AG08396 (cell line): ENCODE results near the gene RAB20.
"Not testable (repeated sequence)": the region's sequence is repeated elsewhere in the genome, so short reads cannot be mapped to it uniquely, and the experiment has no call there.

Experiments
- DNase-seq: peaks from one replicate; pipeline ENCODE4 v3.0.0; 2012; ENCODE audit warnings: low spot score, mixed read lengths

RAB20 gene

DNA sequence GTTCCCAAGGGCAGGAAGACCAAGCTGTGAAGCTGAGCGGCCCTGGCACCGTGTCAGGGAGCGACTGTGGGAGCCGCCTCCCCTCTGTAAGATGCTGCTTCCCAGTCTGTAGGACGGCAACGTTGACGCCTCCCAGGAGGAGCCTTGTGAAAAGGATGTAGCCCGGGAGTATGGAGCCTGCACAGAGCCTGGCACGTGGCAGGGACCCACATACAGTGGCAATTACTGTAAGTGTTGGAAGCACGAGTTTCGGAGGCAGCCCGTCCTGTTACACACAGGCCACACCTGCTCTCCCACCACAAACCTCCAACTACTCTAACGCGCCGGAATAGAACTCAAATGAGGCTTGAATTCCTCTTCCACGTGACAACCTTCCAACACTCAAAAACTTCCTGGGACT lies 6.6 kb downstream of the RAB20 start:
- no peak for DNase-seq

DNA sequence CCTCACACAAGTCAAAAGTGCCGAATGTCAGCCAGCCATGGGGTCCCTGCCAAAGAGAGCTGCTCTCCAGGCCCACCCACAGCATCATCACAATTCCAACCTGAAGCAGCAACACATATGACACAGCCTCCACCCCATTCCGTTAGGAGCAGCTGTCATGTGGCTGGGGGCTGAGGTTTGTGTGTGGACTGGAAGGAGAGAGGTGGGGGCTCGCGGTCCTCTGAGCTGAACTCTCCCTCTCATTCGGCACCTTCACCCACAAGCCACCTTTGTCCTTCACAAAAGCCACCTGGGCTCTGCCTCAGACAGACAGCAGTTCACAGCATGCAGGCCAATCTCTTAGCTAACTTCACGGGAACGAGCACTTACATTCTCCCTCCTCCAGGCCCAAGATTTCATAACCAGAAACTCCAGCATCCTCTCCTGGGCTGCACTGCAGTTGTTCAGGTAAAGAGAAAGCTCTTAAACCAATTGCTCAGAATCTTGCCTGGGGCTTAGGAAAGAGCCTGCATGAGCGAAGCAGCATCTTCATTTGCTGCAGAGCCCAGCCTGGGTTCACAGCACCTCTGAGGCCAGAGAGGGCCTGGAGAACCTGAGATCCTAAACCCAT lies 7.2 kb downstream of the RAB20 start:
- no peak for DNase-seq

DNA sequence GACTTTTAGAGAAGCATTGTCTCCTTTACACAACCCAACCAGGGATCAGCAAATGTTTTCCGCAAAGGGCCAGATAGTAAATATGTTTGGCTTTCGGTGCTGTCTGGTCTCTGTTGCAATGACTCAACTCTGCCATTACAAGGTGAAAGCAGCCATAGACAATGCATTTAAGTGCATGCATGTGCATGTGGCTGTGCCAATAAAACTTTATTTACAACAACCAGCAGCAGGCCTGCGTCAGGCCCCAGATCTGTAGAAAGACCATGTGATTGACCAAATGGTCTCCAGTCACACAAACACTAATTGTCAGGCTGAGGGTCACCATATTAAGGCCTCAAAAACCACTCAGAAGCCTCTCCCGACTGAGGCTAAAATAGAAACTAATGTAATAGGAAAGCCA lies 8.1 kb downstream of the RAB20 start:
- no peak for DNase-seq

DNA sequence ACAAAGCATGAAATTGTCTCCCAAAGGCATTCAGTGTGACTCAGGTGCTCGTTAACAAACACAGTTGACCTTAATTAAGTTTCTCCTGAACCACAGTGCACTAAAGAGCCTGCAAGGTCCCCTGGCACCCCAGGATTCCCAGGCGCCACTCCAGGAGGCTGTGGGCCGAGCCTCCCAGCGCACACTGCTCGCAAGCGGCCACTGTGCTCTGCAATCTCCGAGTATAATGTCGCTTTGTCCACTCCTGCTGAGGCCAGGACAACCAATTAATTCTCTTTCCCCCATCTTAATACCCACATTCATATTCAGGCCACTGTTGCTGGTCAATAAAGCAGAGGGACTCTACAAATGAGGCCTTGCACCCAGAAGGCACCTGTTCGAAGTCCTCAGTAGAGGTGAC lies 8.8 kb downstream of the RAB20 start:
- no peak for DNase-seq

DNA sequence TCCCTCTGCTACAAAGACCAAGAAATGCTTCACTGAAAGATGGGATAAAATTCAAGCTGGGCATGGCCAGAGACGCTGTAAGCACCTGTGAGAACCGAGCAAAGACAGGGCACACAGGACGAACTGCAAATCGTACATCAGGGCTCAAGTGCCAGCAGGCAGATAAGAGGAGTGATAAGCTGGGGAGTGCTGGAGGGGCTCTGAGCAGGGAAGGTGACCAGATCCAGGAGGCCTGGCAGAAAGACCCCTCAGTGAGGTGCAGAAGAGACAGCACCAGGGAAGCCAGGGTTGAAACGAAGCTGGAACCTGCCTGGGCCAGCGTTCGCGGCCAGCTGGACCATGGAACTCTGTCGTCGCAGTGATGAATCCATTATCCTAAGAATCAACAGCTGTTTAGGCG lies 10.2 kb downstream of the RAB20 start:
- no peak for DNase-seq

DNA sequence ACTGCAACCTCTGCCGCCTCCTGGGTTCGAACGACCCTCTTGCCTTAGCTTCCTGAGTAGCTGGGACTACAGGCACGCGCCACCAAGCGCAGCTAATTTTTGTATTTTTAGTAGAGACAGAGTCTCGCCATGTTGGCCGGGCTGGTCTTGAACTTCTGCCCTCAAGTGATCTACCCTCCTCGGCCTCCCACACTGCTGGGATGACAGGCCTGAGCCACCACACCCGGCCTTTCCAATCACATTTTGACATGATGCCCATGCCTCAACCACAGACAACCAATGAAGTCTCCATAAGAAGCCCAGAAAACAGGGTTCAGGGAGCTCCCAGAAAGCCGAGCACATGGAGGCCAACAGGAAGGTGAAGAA lies 11.7 kb downstream of the RAB20 start:
- no peak for DNase-seq

DNA sequence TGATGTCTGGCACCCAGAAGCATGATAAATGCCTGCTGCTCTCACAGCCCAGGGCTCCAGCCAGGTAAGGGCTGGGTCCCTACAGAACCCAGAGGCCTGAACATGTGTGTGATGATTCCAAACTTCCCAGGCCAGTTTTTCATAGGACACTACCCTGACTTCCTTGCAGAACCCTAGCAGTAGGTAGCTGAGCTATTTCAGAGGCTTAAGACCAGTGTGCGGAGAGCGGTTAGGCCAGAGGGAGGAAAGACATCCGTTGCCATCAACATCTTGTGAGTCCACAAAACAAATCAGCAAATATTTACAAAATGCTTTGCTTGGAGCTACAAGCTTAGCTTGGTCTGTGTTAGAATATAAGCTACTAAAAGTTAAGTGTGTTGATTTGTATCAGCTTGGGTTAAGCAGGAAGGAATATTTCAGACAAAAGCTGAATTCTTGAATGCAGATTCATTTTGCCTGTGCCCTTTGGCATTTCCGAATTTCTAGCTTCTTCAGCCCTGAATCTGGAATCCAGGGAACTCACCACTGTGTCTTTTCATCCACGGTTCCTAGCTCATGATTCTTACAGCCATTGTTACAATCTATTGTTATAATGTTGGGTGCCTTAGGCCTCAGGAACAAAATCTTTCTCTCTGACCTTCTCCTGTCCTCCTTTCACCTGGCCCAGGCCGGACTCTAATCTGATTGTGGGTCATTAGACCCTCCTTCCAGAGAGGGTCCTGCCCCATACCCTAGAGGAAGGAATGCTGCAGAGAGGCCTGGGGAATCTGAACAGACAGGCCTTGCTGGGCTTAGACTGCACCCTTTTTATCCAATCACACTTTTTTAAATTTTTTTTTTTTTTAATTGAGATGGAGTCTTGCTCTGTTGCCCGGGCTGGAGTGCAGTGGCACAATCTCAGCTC lies 12.4 kb downstream of the RAB20 start:
- DNase-seq: no peak

DNA sequence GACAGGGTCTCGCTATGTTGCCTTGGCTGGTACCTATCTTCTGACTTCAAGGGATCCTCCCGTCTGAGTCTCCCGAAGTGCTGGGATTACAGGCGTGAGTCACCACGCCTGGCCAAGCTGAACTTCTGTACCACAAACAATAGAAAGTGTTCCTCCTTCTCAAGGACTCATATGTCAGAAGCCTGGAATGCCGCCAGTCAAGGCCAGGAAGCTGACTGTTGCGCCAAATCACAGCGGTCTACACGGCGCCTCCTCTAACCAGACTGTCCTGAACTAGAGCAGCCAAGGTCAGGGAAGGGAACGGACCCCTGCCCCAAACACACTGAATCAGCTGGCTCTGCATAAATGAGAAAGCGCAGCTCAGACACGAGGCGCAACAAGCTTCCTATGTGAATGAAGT lies 14.6 kb downstream of the RAB20 start:
- peak; percentile 45 for DNase-seq

DNA sequence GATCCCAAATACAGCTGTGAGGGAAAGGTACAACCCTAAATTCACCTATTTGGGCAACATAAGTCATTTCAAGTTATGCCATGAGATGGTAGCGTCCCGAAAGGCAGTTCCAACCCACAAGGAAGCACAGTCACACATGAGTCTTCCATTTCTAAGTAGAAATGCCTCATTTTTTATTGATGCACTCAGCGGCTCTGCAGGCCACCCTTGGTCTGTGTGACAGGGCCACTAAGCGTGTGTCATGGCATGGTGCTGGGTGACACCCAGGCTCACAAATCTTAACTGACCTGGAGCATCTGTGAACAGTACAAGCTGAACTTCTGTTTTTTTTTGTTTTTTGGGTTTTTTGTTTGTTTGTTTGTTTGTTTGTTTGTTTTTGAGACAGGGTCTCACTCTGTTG lies 15.1 kb downstream of the RAB20 start:
- no peak for DNase-seq

DNA sequence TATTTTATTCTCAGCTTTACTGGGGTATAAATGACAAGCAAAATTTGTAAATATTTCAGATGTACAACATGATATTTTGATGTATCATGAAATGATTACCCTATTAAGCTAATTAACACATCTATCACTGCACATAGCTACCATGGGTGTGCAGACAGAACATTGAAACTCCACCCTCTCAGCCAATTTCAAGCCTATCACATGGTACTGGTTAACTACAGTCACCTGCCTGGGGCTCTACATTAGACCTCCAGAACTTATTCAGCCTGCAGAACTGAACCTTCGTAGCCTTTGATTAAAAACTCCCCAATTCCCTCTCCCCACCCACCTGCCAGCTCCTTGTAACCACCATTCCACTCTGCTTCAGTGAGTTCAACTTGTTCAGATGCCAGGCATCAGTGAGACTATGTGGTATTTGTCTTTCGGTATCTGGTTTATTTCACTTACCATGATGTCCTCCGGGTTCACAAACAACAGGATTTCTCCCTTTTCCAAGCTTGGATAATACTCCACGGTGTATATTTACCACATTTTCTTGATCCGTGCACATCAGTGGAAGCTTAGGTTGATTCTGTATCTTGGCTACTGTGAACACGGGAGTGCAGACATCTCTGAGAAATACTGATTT lies 19.2 kb downstream of the RAB20 start:
- DNase-seq: no peak

DNA sequence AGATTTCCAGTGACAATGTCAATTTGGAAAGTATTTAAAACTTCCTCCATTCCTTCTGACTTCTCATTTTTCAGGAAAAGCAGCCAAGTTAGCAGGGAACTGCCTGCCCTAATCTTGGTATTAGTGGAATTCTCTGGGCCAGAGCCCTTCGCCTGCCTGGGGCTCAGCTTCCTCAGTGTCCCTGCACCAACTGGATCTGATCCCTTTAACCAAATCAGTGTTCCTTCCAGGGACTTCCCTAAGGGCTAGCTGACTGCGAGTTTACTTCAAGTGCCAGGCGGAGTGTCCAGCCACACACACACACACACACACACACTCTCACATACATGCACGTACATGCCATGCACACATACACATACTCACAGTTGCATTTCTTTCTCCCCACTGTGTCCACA lies 20.0 kb downstream of the RAB20 start:
- no peak for DNase-seq

DNA sequence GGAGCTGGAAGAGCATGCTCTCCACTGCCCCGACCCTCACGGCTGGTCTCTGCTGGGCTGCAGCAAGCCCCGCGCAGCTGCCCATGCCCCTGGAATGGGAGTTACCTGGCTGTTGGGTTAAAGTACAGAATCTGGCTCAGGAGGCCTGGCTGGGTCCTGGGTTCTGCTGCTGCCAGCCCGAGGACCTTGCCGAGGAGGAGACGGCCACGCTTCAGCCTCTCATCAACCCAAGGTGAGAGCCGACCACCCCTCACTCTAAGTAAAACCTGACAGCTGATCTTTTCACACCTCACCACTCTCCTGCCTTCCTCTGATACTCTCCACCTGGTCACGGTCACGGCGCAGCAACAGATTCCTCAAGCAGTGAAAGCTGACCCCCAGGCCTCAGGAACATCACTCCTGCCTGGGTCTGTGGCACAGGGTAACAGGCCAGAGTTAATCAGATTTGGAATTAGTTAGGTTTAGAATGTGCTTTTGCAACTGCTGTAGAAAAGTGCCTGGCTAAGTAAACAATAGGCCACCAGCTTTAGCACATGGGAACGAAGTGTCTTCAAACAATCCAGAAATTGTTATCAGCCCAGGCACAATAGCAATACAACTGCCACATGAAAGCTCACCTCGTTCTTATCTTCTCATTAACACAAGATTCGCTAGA lies 20.5 kb downstream of the RAB20 start:
- no peak for DNase-seq

DNA sequence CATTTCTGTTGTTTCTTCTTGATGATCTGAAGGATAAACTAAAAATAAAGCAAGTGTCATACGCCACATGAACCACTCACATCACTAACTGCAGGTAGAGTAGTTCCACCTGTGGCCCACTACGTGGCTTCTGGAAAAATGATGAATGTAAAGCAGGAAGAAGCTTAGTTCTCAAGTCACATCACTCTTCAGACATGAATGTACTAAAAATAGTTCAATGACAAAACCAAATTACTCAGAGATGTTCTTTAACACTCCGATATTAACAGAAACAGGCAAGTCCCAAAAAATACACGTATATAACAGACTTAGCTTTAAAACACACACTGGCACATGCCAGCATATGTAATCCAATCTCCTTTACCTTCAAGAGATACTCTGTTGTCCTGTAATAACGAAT lies 21.6 kb downstream of the RAB20 start:
- no peak for DNase-seq

DNA sequence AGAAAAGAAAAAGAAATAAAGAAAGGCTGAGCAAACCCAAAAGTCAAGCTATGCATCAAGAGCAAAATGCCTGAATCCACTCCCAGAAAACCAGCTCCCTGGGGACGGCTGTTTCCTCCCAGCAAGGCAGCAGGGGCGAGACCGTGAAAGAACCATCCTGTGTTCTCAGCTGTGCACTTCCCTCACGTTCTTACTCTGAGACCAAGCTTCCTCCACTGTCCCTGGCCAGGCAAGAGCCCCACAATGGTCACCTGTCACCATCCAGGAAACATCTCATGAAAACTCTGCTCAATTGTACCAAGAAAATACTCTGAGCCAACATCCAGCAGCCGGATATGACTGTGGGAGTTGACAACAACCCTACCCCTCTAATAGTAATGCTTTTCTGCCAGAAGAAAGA lies 22.9 kb downstream of the RAB20 start:
- DNase-seq: no peak

DNA sequence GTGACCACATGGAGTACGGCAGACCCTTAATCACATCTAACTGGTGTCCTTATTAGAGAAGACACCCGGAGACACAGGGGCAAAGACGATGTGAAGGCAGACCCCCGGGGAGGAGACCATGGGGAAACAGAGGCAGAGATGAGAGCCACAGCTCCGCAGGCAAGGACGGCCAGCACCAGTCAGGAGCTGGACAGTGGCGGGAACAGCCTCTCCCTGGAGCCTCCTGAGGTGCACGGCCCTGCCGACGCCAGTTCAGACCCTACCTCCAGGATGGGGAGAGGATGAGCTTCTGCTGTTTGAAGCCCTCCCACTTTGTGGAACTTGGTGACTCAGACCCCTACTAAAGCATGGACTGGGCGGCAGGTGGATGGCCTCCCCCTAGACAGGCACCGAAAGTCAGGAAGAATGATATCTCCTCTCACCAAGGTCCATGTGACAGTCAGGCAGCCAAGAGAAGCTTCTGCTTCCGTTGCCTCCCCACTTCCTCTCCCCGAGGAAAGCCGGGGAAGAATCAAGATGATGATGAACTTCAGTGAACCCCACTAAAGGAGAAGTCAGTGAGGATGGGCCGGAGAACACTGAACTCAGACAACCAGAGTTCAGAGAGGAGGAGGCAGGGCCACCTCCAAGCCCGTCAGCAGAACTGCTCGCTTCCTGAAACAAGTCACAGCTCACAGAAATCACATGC lies 25.4 kb downstream of the RAB20 start:
- DNase-seq: no peak

DNA sequence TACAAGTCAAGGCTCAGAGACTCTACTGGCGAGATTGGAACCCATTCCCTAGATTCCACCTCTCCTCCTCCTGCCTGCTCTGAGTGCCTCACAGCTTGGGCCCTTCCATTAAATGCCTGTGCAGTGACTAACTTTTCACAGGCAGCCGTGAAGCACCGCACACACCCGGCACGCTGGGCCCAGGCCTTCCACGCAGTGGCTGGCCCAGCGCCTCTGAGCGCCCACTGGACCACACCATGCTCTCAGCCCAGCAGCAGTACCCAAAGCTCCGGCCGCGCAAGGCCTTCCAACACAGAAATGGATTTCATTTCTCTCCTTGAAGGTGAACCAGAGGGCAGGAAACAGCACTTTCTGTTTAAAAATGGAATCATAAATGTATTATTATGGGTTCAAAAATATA lies 26.0 kb downstream of the RAB20 start:
- DNase-seq: no peak

DNA sequence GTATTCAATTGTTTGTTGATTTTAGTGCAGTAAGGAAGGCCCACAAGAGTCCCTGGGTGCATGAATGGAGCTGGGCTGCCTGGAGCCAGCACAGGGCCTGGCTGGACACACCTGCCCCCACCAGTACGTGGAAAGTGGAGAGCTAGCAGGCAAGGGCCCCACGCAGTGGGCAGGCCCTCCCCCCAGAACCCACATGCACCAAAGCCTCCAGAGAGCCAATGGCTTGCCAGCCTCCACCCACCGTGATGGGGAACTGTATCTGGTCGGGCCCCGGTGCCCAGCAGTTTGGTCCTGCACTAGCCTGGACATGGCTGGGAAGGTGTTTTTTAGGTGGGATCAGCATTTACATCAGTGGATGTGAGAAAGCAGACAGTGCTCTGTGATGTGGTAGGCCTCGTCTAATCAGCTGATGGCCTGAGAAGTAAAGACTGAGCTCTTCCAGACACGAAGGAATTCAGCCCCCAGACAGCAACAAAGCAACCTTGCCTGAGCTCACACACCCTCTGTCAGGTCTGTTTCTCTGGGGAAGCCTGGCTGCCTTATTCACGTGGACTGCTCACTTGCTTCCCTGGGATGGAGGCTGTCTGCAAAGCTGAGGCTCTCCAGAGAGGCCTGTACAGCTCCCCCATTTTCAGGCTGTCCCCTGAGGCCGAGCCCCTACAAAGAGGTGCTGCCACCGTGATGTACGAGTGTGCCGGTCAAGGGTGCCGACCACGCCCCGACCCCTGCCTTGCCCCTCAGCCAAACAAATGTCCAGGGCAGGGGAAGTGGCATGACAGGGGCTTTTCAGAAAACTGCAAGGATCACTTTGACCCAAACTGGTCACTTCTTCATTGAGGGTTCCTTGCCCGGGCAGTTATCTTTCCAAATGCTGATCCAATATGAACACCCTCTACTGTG lies 27.5 kb downstream of the RAB20 start:
- DNase-seq: no peak

DNA sequence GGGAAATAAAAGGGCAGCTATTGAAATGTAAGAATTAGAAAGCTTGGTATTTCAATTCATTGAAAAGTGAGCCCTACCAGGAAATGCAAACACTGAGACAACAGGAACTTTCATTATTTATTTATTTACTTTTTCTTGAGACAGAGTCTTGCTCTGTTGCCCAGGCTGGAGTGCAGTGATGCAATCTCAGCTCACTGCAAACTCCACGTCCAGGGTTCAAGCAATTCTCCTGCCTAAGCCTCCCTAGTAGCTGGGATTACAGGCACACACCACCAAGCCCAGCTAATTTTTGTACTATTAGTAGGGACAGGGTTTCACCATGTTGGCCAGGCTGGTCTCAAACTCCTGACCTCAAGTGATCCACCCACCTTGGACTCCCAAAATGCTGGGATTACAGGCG lies 29.3 kb downstream of the RAB20 start:
- not testable (repeated sequence) for DNase-seq

DNA sequence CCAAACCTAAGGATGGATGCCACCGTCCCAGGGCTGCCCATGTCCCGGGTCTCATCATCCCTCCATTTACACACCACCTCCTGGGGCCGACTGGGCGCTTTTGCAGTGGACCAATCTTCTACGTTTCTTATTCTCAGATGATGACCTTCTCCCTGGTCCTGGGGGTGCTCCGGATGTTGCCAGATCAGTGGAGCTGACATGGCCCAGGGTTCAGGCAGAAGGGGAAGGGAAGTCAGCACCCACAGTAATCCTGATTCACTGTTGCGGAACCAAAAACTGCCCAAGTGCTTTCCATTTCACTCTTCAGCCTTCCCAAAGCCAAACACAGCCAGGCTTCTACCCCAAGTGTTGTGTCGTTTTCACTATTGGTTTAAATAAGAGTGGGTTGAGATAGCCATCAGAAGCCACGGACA lies 29.8 kb downstream of the RAB20 start:
- no peak for DNase-seq

DNA sequence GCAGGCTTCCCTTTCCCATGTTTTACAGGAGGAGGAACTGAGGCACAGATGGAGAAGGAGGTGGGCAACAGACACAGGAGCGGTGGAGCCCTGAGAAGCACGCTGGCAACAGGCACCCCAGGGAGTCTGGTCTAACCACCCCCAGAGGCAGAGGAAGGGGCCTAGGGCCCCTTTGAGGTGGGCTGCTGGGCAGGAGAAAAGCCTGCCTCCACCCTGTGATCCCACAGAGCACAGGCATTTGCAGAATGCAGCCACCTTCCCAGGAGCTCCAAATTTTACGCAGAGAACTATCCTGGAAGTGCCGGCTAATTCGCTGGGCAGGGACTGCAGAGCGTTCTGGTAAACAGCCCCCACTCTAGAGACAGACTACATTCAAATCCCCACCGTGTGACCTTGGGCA lies 30.4 kb downstream of the RAB20 start:
- DNase-seq: no peak
